HCT116 (cell line): ENCODE data around the gene MTG2. TPM values are rescaled to one million over a fixed set of nuclear protein-coding genes. Genes with fewer than 3 reads are reported as not detected.

ENCODE experiments used
- ATAC-seq: fragments of 200-7000 bp; cut with Tn5 transposase; 2 replicates; pipeline ENCODE4 v1.9.1; 2020; ENCODE audit warnings: mild to moderate bottlenecking, moderate library complexity
- BruUV-seq: library from RNA; stranded (reverse); fragments of 400-500 nt; replicated peaks from 2 replicates; lab custom pipeline; 2021; lab: Mats Ljungman, UMichigan
- CTCF ChIA-PET: fragments of 300-600 bp; sonication (Branson Sonifier 250); formaldehyde crosslinking; loops from one replicate; lab custom pipeline; 2021; ENCODE audit warnings: antibody characterized with exemption; lab: Charles Lee
- POLR2A ChIA-PET: fragments of 300-600, 350-600 bp; sonication (Branson Sonifier 250); formaldehyde crosslinking; loops from one replicate; lab custom pipeline; 2021; ENCODE audit warnings: antibody characterized with exemption; lab: Charles Lee
- RAD21 ChIA-PET, 2 experiments: fragments of 300-600 bp; sonication (Branson Sonifier 250); formaldehyde crosslinking; loops; one replicate each; lab custom pipeline; 2023; ENCODE audit warnings: low total read pairs in 2 of 2; ENCODE audit not compliant: uncharacterized antibody in 2 of 2, unreplicated experiment in 2 of 2, low non-redundant PET in 1 of 2; lab: Charles Lee
- DNase-seq: peaks from one replicate; pipeline ENCODE4 v3.0.0-alpha.2; 2010; ENCODE audit warnings: low read depth, low spot score
- H2AFZ ChIP-seq: fragments of 200-600 bp; shearing (Covaris generic), sonication (generic); 2 replicates; pipeline ENCODE4 v1.6.1; 2017; ENCODE audit warnings: low read depth, mixed run types, mixed read lengths, antibody characterized with exemption, low read length; ENCODE audit not compliant: poor library complexity, severe bottlenecking
- H3K27ac ChIP-seq: 2 replicates; pipeline ENCODE4 v1.5.1; 2012; ENCODE audit warnings: low read depth, low read length
- H3K27me3 ChIP-seq: fragments of 200-600 bp; sonication (generic); 2 replicates; pipeline ENCODE4 v1.6.1; 2016; ENCODE audit warnings: mixed run types, low read length, mixed read lengths; ENCODE audit not compliant: insufficient read depth
- H3K36me3 ChIP-seq, 2 experiments: fragments of 200-500 bp in 1 of 2; fragments of 200-600 bp in 1 of 2; sonication (Bioruptor generic) in 1 of 2; sonication (generic) in 1 of 2; 2 replicates each; pipeline versions ENCODE4 v1.5.1 to v1.6.1; 2014 to 2016; ENCODE audit warnings: low read length in 2 of 2, inconsistent platforms in 1 of 2, mixed read lengths in 1 of 2, mixed run types in 1 of 2; ENCODE audit not compliant: insufficient read depth in 2 of 2, control insufficient read depth in 1 of 2
- H3K4me1 ChIP-seq, 2 experiments: fragments of 200-600 bp in 1 of 2; sonication (generic) in 1 of 2; 2 replicates each; pipeline versions ENCODE4 v1.5.1 to v1.6.1; 2012 to 2017; ENCODE audit warnings: low read length in 2 of 2, inconsistent platforms in 1 of 2, mild to moderate bottlenecking in 1 of 2, mixed read lengths in 1 of 2, mixed run types in 1 of 2, moderate library complexity in 1 of 2; ENCODE audit not compliant: insufficient read depth in 2 of 2, control insufficient read depth in 1 of 2
- H3K4me2 ChIP-seq: fragments of 200-600 bp; sonication (generic); 2 replicates; pipeline ENCODE4 v1.6.1; 2017; ENCODE audit warnings: mixed run types, low read length, mixed read lengths
- H3K4me3 ChIP-seq, 2 experiments: fragments of 200-600 bp in 1 of 2; sonication (generic) in 1 of 2; replicated peaks in 1 of 2; 2 replicates each; pipeline ENCODE4 v1.5.1; 2011 to 2016; ENCODE audit warnings: low read length in 2 of 2, control low read depth in 1 of 2, low read depth in 1 of 2, mild to moderate bottlenecking in 1 of 2, mixed read lengths in 1 of 2, mixed run types in 1 of 2
- H3K79me2 ChIP-seq: fragments of 200-600 bp; sonication (generic); 2 replicates; pipeline ENCODE4 v1.6.1; 2017; ENCODE audit warnings: mild to moderate bottlenecking, mixed run types, low read length, moderate library complexity, mixed read lengths; ENCODE audit not compliant: insufficient read depth
- H3K9ac ChIP-seq: fragments of 200-600 bp; sonication (generic); 2 replicates; pipeline ENCODE4 v1.6.1; 2016; ENCODE audit warnings: low read length, mixed read lengths
- H3K9me2 ChIP-seq: fragments of 200-600 bp; sonication (generic), shearing (Covaris generic); 2 replicates; pipeline ENCODE4 v1.6.1; 2017; ENCODE audit warnings: mixed run types, mild to moderate bottlenecking, moderate library complexity; ENCODE audit not compliant: insufficient read depth
- H3K9me3 ChIP-seq, 2 experiments: fragments of 200-500 bp in 1 of 2; fragments of 200-600 bp in 1 of 2; sonication (Bioruptor generic) in 1 of 2; sonication (generic) in 1 of 2; 2 replicates each; pipeline ENCODE4 v1.6.1; 2014 to 2017; ENCODE audit warnings: low read length in 2 of 2, mixed read lengths in 2 of 2, inconsistent platforms in 1 of 2, low read depth in 1 of 2, mild to moderate bottlenecking in 1 of 2, mixed run types in 1 of 2, moderate library complexity in 1 of 2; ENCODE audit not compliant: control insufficient read depth in 1 of 2, insufficient read depth in 1 of 2
- H4K20me1 ChIP-seq: fragments of 200-600 bp; sonication (generic), shearing (Covaris generic); 2 replicates; pipeline ENCODE4 v1.6.1; 2017; ENCODE audit warnings: mixed run types, mild to moderate bottlenecking, moderate library complexity; ENCODE audit not compliant: insufficient read depth
- CEBPB ChIP-seq: IDR thresholded peaks from 2 replicates; pipeline ENCODE4 v1.6.1; 2012; ENCODE audit warnings: low read depth
- EGR1 ChIP-seq: IDR thresholded peaks from 2 replicates; pipeline ENCODE4 v1.6.1; 2012; ENCODE audit warnings: low read depth
- ELF1 ChIP-seq: IDR thresholded peaks from 2 replicates; pipeline ENCODE4 v1.6.1; 2012; ENCODE audit warnings: low read depth, borderline replicate concordance
- EZH2 ChIP-seq: fragments of 200-600 bp; sonication (generic); IDR thresholded peaks from 2 replicates; pipeline ENCODE4 v1.6.1; 2017; ENCODE audit warnings: antibody characterized with exemption, mixed run types
- EZH2phosphoT487 ChIP-seq: fragments of 200-600 bp; IDR thresholded peaks from 2 replicates; pipeline ENCODE4 v1.6.1; 2018; ENCODE audit warnings: antibody characterized with exemption, borderline replicate concordance
- FOSL1 ChIP-seq: IDR thresholded peaks from 2 replicates; pipeline ENCODE4 v1.6.1; 2012; ENCODE audit warnings: low read depth
- JUND ChIP-seq: IDR thresholded peaks from 2 replicates; pipeline ENCODE4 v1.6.1; 2012
- POLR2A ChIP-seq: IDR thresholded peaks from 2 replicates; pipeline ENCODE4 v1.7.0; 2011; ENCODE audit warnings: borderline replicate concordance; ENCODE audit not compliant: insufficient read depth, insufficient read length; ENCODE audit errors: extremely low read depth
- POLR2AphosphoS5 ChIP-seq: IDR thresholded peaks from 2 replicates; pipeline ENCODE4 v1.6.1; 2011; ENCODE audit warnings: mild to moderate bottlenecking, low read depth, low read length, moderate library complexity
- SIN3A ChIP-seq: IDR thresholded peaks from 2 replicates; pipeline ENCODE4 v1.6.1; 2012; ENCODE audit warnings: low read depth
- SP1 ChIP-seq: IDR thresholded peaks from 2 replicates; pipeline ENCODE4 v1.6.1; 2012; ENCODE audit warnings: low read depth
- SRF ChIP-seq: IDR thresholded peaks from 2 replicates; pipeline ENCODE4 v1.6.1; 2012; ENCODE audit warnings: low read depth
- TCF7L2 ChIP-seq: IDR thresholded peaks from 2 replicates; pipeline ENCODE4 v1.7.0; 2011; ENCODE audit warnings: borderline replicate concordance, inconsistent platforms; ENCODE audit not compliant: insufficient read depth, insufficient read length; ENCODE audit errors: extremely low read depth
- YY1 ChIP-seq: IDR thresholded peaks from 2 replicates; pipeline ENCODE4 v1.6.1; 2011; ENCODE audit warnings: low read length, low read depth, moderate library complexity, mild to moderate bottlenecking; ENCODE audit not compliant: insufficient replicate concordance; ENCODE audit errors: extremely low read depth
- ZFX ChIP-seq: fragments of 450-650 bp; IDR thresholded peaks from 2 replicates; pipeline ENCODE4 v1.6.1; 2017
- intact Hi-C: fragments of 100-400 bp; cut with micrococcal nuclease; formaldehyde crosslinking; loops from 2 replicates; pipeline ENCODE4 v1.10.0; 2022
- total RNA-seq: library from RNA; stranded (reverse); gene quantifications from one replicate; pipeline ENCODE4 v1.2.1, GENCODE V29; 2021; ENCODE audit not compliant: unreplicated experiment
- TF ChIP-seq, protein P1 (sequence below): IDR thresholded peaks from 2 replicates; pipeline ENCODE4 v1.6.1; 2012; ENCODE audit warnings: low read depth
- TF ChIP-seq, protein P2 (sequence below): IDR thresholded peaks from 2 replicates; pipeline ENCODE4 v1.6.1; 2011; ENCODE audit warnings: mild to moderate bottlenecking, low read length, moderate library complexity; ENCODE audit not compliant: insufficient replicate concordance; ENCODE audit errors: extremely low read depth
- TF ChIP-seq, protein P3 (sequence below): IDR thresholded peaks from 2 replicates; pipeline ENCODE4 v1.6.1; 2012
- TF ChIP-seq, protein P4 (sequence below), 3 experiments: fragments of 200-600 bp in 1 of 3; sonication (generic) in 1 of 3; IDR thresholded peaks in 2 of 3; conservative IDR thresholded peaks in 1 of 3; 2 replicates each; pipeline ENCODE4 v1.5.1; 2012 to 2017; ENCODE audit warnings: low read depth in 2 of 3, low read length in 2 of 3, antibody characterized with exemption in 1 of 3, borderline replicate concordance in 1 of 3, control low read depth in 1 of 3, mild to moderate bottlenecking in 1 of 3, mixed read lengths in 1 of 3, mixed run types in 1 of 3, moderate library complexity in 1 of 3; ENCODE audit not compliant: insufficient read depth in 1 of 3

The MTG2 gene
- total RNA-seq, 1 experiment from 2014 or later: 43.3 TPM

DNA sequence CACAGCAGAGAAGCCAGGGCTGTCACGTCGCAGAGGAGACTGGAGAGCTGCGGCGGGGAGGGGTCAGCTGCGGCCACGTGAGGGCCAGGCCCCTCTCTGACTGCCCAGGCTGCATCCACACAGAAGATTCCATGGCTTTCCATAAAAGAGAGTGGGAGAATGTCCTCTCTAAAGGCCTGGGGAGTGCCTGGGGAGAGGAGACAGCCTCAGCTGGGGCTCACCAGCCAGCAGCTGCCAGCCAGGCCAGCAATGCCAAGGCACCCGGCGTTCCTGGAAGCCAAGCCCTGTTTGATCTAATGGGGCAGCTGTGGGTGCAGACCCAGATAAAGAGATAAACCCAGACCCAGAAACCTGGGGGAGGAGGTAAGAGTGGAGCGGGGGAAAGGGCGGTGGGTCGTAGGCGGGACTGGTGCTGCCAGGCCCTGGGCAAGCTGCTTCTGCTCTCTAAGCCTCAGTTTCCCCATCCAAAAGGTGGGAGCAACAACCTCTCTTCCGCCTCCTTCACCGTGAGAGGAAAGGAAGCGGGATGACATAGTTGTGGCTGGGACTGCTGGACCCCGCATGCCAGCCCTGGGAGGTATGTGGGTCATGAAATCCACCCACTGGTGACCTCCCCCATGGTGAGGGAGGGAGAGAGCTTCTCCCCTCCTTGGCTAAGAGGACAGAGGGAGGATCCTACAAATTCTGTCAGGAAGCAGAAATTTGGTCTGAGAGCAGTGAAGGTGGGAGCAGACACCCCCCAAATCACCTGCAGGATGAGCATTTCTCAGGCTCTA is 52.4 kb downstream of the MTG2 start:
- ChIA-PET POLR2A (no interaction called here), CTCF (no interaction called here), RAD21 (no interaction called here)
- BruUV-seq: no TSS peak
- Histone ChIP-seq H3K9me3 (no peaks in the 10 kb centered on the region), H4K20me1 (no peaks in the 10 kb centered on the region), H2AFZ (no peak overlapping the region), H3K4me1 (peaks cover 5 to 30% of the 10 kb centered on the region in 2 experiments; a peak in 3 of 4 replicates), H3K36me3 (no peaks in the 10 kb centered on the region), H3K27me3 (no peaks in the 10 kb centered on the region), H3K27ac (no peak overlapping the region), H3K79me2 (peaks cover 12% of the 10 kb centered on the region), H3K4me2 (no peak overlapping the region), H3K9me2 (no peaks in the 10 kb centered on the region), H3K4me3 (no peak overlapping the region), H3K9ac (no peak overlapping the region)
- DNase-seq: no peak
- no peak for ATAC-seq
- intact Hi-C loops: no loop called here
- TF ChIP-seq SIN3A (no peak), POLR2A (no peak), JUND (no peak), EGR1 (no peak), ZFX (no peak), YY1 (no peak), EZH2phosphoT487 (no peak), FOSL1 (no peak), POLR2AphosphoS5 (no peak), ELF1 (no peak), SRF (no peak), EZH2 (no peak), TCF7L2 (no peak), CEBPB (no peak), SP1 (no peak)
- TF ChIP-seq, protein P1, sequence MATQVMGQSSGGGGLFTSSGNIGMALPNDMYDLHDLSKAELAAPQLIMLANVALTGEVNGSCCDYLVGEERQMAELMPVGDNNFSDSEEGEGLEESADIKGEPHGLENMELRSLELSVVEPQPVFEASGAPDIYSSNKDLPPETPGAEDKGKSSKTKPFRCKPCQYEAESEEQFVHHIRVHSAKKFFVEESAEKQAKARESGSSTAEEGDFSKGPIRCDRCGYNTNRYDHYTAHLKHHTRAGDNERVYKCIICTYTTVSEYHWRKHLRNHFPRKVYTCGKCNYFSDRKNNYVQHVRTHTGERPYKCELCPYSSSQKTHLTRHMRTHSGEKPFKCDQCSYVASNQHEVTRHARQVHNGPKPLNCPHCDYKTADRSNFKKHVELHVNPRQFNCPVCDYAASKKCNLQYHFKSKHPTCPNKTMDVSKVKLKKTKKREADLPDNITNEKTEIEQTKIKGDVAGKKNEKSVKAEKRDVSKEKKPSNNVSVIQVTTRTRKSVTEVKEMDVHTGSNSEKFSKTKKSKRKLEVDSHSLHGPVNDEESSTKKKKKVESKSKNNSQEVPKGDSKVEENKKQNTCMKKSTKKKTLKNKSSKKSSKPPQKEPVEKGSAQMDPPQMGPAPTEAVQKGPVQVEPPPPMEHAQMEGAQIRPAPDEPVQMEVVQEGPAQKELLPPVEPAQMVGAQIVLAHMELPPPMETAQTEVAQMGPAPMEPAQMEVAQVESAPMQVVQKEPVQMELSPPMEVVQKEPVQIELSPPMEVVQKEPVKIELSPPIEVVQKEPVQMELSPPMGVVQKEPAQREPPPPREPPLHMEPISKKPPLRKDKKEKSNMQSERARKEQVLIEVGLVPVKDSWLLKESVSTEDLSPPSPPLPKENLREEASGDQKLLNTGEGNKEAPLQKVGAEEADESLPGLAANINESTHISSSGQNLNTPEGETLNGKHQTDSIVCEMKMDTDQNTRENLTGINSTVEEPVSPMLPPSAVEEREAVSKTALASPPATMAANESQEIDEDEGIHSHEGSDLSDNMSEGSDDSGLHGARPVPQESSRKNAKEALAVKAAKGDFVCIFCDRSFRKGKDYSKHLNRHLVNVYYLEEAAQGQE: no peak
- TF ChIP-seq, protein P2, sequence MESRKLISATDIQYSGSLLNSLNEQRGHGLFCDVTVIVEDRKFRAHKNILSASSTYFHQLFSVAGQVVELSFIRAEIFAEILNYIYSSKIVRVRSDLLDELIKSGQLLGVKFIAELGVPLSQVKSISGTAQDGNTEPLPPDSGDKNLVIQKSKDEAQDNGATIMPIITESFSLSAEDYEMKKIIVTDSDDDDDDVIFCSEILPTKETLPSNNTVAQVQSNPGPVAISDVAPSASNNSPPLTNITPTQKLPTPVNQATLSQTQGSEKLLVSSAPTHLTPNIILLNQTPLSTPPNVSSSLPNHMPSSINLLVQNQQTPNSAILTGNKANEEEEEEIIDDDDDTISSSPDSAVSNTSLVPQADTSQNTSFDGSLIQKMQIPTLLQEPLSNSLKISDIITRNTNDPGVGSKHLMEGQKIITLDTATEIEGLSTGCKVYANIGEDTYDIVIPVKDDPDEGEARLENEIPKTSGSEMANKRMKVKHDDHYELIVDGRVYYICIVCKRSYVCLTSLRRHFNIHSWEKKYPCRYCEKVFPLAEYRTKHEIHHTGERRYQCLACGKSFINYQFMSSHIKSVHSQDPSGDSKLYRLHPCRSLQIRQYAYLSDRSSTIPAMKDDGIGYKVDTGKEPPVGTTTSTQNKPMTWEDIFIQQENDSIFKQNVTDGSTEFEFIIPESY: no peak
- TF ChIP-seq, protein P3, sequence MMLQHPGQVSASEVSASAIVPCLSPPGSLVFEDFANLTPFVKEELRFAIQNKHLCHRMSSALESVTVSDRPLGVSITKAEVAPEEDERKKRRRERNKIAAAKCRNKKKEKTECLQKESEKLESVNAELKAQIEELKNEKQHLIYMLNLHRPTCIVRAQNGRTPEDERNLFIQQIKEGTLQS: no peak
- TF ChIP-seq, protein P4, sequence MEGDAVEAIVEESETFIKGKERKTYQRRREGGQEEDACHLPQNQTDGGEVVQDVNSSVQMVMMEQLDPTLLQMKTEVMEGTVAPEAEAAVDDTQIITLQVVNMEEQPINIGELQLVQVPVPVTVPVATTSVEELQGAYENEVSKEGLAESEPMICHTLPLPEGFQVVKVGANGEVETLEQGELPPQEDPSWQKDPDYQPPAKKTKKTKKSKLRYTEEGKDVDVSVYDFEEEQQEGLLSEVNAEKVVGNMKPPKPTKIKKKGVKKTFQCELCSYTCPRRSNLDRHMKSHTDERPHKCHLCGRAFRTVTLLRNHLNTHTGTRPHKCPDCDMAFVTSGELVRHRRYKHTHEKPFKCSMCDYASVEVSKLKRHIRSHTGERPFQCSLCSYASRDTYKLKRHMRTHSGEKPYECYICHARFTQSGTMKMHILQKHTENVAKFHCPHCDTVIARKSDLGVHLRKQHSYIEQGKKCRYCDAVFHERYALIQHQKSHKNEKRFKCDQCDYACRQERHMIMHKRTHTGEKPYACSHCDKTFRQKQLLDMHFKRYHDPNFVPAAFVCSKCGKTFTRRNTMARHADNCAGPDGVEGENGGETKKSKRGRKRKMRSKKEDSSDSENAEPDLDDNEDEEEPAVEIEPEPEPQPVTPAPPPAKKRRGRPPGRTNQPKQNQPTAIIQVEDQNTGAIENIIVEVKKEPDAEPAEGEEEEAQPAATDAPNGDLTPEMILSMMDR (IDR thresholded peaks at IDR 0.05 in 2 of 3, conservative IDR thresholded peaks at IDR 0.05 in 1 of 3; ENCODE audit: borderline replicate concordance in 1 of 3, insufficient read depth in 1 of 3, low read depth in 2 of 3, low read length in 2 of 3): no peak
